Endothelial cell of umbilical vein (primary cell): ENCODE data around the gene DOCK8. TPM values are rescaled to one million over a fixed set of nuclear protein-coding genes. Genes with fewer than 3 reads are reported as not detected.

Experiments
- BruUV-seq: library from RNA; stranded (reverse); fragments of 400-500 nt; replicated peaks from 2 replicates; lab custom pipeline; 2021; lab: Mats Ljungman, UMichigan
- CTCF ChIA-PET: fragments of 300-600, 350-600 bp; sonication (Branson Sonifier 250); formaldehyde crosslinking; loops from one replicate; lab custom pipeline; 2021; ENCODE audit warnings: antibody characterized with exemption, inconsistent platforms; lab: Charles Lee
- POLR2A ChIA-PET: fragments of 300-600, 350-600 bp; sonication (Branson Sonifier 250); formaldehyde crosslinking; loops from one replicate; lab custom pipeline; 2021; ENCODE audit warnings: antibody characterized with exemption, inconsistent platforms; lab: Charles Lee
- DNase-seq: peaks from one replicate; pipeline ENCODE4 v3.0.0-alpha.2; 2011; ENCODE audit warnings: low read depth, low spot score
- FAIRE-seq: peaks from 2 replicates; lab custom pipeline; 2011; peaks lifted over from hg19 to GRCh38; lab: Jason Lieb, UNC
- H2AFZ ChIP-seq: 2 replicates; pipeline ENCODE4 v1.6.0; 2012; ENCODE audit warnings: low read depth, low read length, control low read depth, inconsistent platforms
- H3K27ac ChIP-seq: 2 replicates; pipeline ENCODE4 v1.5.1; 2011; ENCODE audit warnings: low read depth, mild to moderate bottlenecking, control low read depth, low read length, moderate library complexity; ENCODE audit not compliant: insufficient read depth
- H3K27me3 ChIP-seq, 2 experiments: 2 replicates each; pipeline versions ENCODE4 v1.6.0 to v1.6.1; 2011; ENCODE audit warnings: low read length in 2 of 2, mixed read lengths in 1 of 2; ENCODE audit not compliant: control insufficient read depth in 2 of 2, insufficient read depth in 2 of 2
- H3K36me3 ChIP-seq, 2 experiments: 2 replicates in 1 of 2; 3 replicates in 1 of 2; pipeline ENCODE4 v1.5.1; 2011; ENCODE audit warnings: low read length in 2 of 2, mild to moderate bottlenecking in 1 of 2, moderate library complexity in 1 of 2; ENCODE audit not compliant: control insufficient read depth in 2 of 2, insufficient read depth in 2 of 2; ENCODE audit errors: extremely low read depth in 1 of 2
- H3K4me1 ChIP-seq: 3 replicates; pipeline ENCODE4 v1.5.1; 2011; ENCODE audit warnings: mild to moderate bottlenecking, low read length; ENCODE audit not compliant: control insufficient read depth, insufficient read depth; ENCODE audit errors: extremely low read depth
- H3K4me2 ChIP-seq: 2 replicates; pipeline ENCODE4 v1.6.1; 2011; ENCODE audit warnings: low read length, control low read depth, mixed read lengths; ENCODE audit not compliant: insufficient read depth
- H3K4me3 ChIP-seq, 3 experiments: fragments of 200-600 bp in 1 of 3; sonication (generic), shearing (Covaris generic) in 1 of 3; replicated peaks in 1 of 3; 2 replicates each; pipeline ENCODE4 v1.5.1; 2011 to 2016; ENCODE audit warnings: control low read depth in 3 of 3, low read length in 3 of 3, mild to moderate bottlenecking in 2 of 3, inconsistent platforms in 1 of 3, low read depth in 1 of 3, moderate library complexity in 1 of 3; ENCODE audit not compliant: insufficient read depth in 1 of 3
- H3K79me2 ChIP-seq: 2 replicates; pipeline ENCODE4 v1.6.0; 2012; ENCODE audit warnings: low read length, inconsistent platforms; ENCODE audit not compliant: control insufficient read depth, insufficient read depth
- H3K9ac ChIP-seq: replicated peaks from 2 replicates; pipeline ENCODE3; 2011; ENCODE audit warnings: low read length, control low read depth; ENCODE audit not compliant: insufficient read depth; ENCODE audit errors: extremely low read depth
- H3K9me1 ChIP-seq: replicated peaks from 3 replicates; pipeline ENCODE4 v1.6.0; 2011; ENCODE audit warnings: mild to moderate bottlenecking, low read length; ENCODE audit not compliant: control insufficient read depth, insufficient read depth; ENCODE audit errors: extremely low read depth
- H3K9me3 ChIP-seq: replicated peaks from 2 replicates; pipeline ENCODE4 v1.5.1; 2012; ENCODE audit warnings: low read length, inconsistent platforms; ENCODE audit not compliant: control insufficient read depth, insufficient read depth
- H4K20me1 ChIP-seq: replicated peaks from 2 replicates; pipeline ENCODE3; 2011; ENCODE audit warnings: mild to moderate bottlenecking, low read length; ENCODE audit not compliant: control insufficient read depth, insufficient read depth; ENCODE audit errors: extremely low read depth
- EZH2 ChIP-seq: IDR thresholded peaks from 2 replicates; pipeline ENCODE4 v1.6.1; 2012; ENCODE audit warnings: borderline replicate concordance, low read depth, mild to moderate bottlenecking, moderate library complexity, low read length, inconsistent platforms; ENCODE audit not compliant: severe bottlenecking
- FOS ChIP-seq: IDR thresholded peaks from 2 replicates; pipeline ENCODE4 v1.6.1; 2011; ENCODE audit warnings: mild to moderate bottlenecking, low read length, moderate library complexity, borderline replicate concordance; ENCODE audit not compliant: insufficient read depth
- GATA2 ChIP-seq: IDR thresholded peaks from 2 replicates; pipeline ENCODE4 v1.7.0; 2011; ENCODE audit warnings: low read depth, mild to moderate bottlenecking, moderate library complexity, mixed read lengths, low read length; ENCODE audit not compliant: insufficient read length, insufficient read depth
- JUN ChIP-seq: IDR thresholded peaks from 2 replicates; pipeline ENCODE4 v1.6.1; 2011; ENCODE audit warnings: borderline replicate concordance, low read depth; ENCODE audit not compliant: insufficient read length, insufficient read depth
- MAX ChIP-seq: IDR thresholded peaks from 2 replicates; pipeline ENCODE4 v1.6.1; 2011; ENCODE audit not compliant: insufficient read depth, insufficient read length
- MYC ChIP-seq: IDR thresholded peaks from one replicate; pipeline ENCODE4 v1.6.1; 2011; ENCODE audit warnings: mild to moderate bottlenecking, low read depth, low read length
- POLR2A ChIP-seq: IDR thresholded peaks from 2 replicates; pipeline ENCODE4 v1.6.1; 2012; ENCODE audit warnings: low read depth, mild to moderate bottlenecking, control low read depth, low read length
- POLR2AphosphoS5 ChIP-seq: IDR thresholded peaks from 2 replicates; pipeline ENCODE4 v1.6.1; 2012; ENCODE audit warnings: low read depth, mild to moderate bottlenecking, control low read depth, low read length, moderate library complexity; ENCODE audit not compliant: insufficient read depth
- dilution Hi-C: fragments of 300-500 bp; cut with MboI; formaldehyde crosslinking; loops from one replicate; pipeline ENCODE4 v1.15.0; 2019; ENCODE audit warnings: low sequenced_read_pairs; ENCODE audit not compliant: extremely low pct_ligation_motif_present
- intact Hi-C: fragments of 100-400 bp; cut with micrococcal nuclease; formaldehyde crosslinking; loops from one replicate; pipeline ENCODE4 v1.10.0; 2022
- polyA plus RNA-seq, 4 experiments: library from polyadenylated mRNA; depleted of rRNA in 3 of 4; stranded (reverse) in 3 of 4; unstranded in 1 of 4; fragments of >200 nt; gene quantifications; 2 replicates each; pipeline versions ENCODE4 v1.2.1 to v1.2.3, GENCODE V29; 2011 to 2012; ENCODE audit warnings: missing spikeins in 1 of 4
- total RNA-seq: library from RNA; stranded (reverse); gene quantifications from 2 replicates; pipeline ENCODE4 v1.2.3, GENCODE V29; 2021
- TF ChIP-seq, protein P1 (sequence below), 2 donors: IDR thresholded peaks; 1 replicate in 1 of 2; 2 replicates in 1 of 2; pipeline ENCODE4 v1.5.1; 2011; ENCODE audit warnings: low read length in 2 of 2, mild to moderate bottlenecking in 2 of 2, moderate library complexity in 2 of 2, control low read depth in 1 of 2, inconsistent platforms in 1 of 2, low read depth in 1 of 2; ENCODE audit not compliant: insufficient read depth in 1 of 2; ENCODE audit errors: extremely low read depth in 1 of 2

DOCK8 gene
- total and polyA plus RNA-seq, 2 donors (not counting 3 experiments of a cell fraction or from before 2014, with no cell fraction given) = 0.54 to 1.3 TPM

DNA sequence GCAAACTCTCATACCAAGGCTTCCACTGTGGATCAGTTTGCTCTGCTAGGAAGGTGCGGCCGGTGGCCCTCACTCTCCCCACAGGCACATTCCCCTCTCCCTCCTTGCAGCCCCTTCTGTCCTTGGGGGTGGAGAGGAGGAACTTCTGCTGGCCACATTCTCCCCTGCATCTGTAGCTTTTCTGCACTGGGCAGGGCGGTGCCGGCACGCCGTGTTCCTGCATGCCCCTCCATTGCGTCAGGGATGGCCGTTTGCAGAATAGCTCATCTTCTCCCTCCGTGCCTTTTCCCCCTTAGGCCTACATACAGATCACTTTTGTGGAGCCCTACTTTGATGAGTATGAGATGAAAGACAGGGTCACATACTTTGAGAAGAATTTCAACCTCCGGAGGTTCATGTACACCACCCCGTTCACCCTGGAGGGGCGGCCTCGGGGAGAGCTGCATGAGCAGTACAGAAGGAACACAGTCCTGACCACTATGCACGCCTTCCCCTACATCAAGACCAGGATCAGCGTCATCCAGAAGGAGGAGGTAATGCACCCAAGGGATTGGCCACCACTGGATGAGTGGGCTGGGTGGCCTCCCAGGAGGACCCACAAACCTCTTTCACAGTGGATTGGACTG is 231.5 kb downstream of the DOCK8 start:
- DNase-seq (no peak), FAIRE-seq (no peak)
- H3K9me1 ChIP-seq = no peaks in the 10 kb centered on the region
- no peaks in the 10 kb centered on the region for H3K36me3 ChIP-seq
- H4K20me1 ChIP-seq = no peaks in the 10 kb centered on the region
- no peak overlapping the region for H3K27ac ChIP-seq
- TF ChIP-seq JUN (no peak), EZH2 (no peak), MYC (no peak), MAX (no peak), POLR2AphosphoS5 (no peak), POLR2A (no peak), FOS (no peak), GATA2 (no peak)
- TF ChIP-seq, protein P1, sequence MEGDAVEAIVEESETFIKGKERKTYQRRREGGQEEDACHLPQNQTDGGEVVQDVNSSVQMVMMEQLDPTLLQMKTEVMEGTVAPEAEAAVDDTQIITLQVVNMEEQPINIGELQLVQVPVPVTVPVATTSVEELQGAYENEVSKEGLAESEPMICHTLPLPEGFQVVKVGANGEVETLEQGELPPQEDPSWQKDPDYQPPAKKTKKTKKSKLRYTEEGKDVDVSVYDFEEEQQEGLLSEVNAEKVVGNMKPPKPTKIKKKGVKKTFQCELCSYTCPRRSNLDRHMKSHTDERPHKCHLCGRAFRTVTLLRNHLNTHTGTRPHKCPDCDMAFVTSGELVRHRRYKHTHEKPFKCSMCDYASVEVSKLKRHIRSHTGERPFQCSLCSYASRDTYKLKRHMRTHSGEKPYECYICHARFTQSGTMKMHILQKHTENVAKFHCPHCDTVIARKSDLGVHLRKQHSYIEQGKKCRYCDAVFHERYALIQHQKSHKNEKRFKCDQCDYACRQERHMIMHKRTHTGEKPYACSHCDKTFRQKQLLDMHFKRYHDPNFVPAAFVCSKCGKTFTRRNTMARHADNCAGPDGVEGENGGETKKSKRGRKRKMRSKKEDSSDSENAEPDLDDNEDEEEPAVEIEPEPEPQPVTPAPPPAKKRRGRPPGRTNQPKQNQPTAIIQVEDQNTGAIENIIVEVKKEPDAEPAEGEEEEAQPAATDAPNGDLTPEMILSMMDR (IDR thresholded peaks at IDR 0.05; ENCODE audit: extremely low read depth in 1 of 2, insufficient read depth in 1 of 2, low read depth in 1 of 2, low read length in 2 of 2) = no peak
- H3K4me1 ChIP-seq = no peaks in the 10 kb centered on the region
- BruUV-seq = no TSS peak
- no peak overlapping the region for H3K9ac ChIP-seq
- H3K79me2 ChIP-seq = no peaks in the 10 kb centered on the region
- H2AFZ ChIP-seq = no peak overlapping the region
- ChIA-PET POLR2A (no interaction called here), CTCF (interaction anchor here (1.5 kb wide), 1 partner anchor 10 kb away, joined by 3 read pairs; no protein-coding TSS in a partner anchor)
- H3K27me3 ChIP-seq = no peaks in the 10 kb centered on the region
- dilution Hi-C loops (no loop called here), intact Hi-C loops (no loop called here)
- no peak overlapping the region for H3K4me3 ChIP-seq
- no peak overlapping the region for H3K4me2 ChIP-seq
- no peaks in the 10 kb centered on the region for H3K9me3 ChIP-seq
